MCF 10A (cell line): Measurements from ENCODE around the gene TTC32. TPM values are rescaled to one million over a fixed set of nuclear protein-coding genes. Genes with fewer than 3 reads are reported as not detected.

Experiments used
- BruUV-seq: library from RNA; stranded (reverse); fragments of 400-500 nt; replicated peaks from 2 replicates; lab custom pipeline; 2021; lab: Mats Ljungman, UMichigan
- CTCF ChIA-PET: fragments of 300-600 bp; sonication (Branson Sonifier 250); formaldehyde crosslinking; extraction: SDS; loops from one replicate; lab custom pipeline; 2021; ENCODE audit warnings: antibody characterized with exemption, inconsistent platforms; lab: Yijun Ruan, JAX
- POLR2A ChIA-PET: fragments of 300-600, 350-650 bp; sonication (Branson Sonifier 250); formaldehyde crosslinking; extraction: SDS; loops from one replicate; lab custom pipeline; 2020; ENCODE audit warnings: antibody characterized with exemption, inconsistent platforms; lab: Yijun Ruan, JAX
- DNase-seq: peaks from one replicate; pipeline ENCODE4 v3.0.0-alpha.2; 2018; ENCODE audit not compliant: unreplicated experiment
- H3K27ac Mint-ChIP-seq: one replicate; pipeline ENCODE4 v1.8.0; 2022; ENCODE audit warnings: mild to moderate bottlenecking, low read depth, mixed read lengths; ENCODE audit not compliant: unreplicated experiment
- H3K27me3 Mint-ChIP-seq: one replicate; pipeline ENCODE4 v1.8.0; 2022; ENCODE audit warnings: mixed read lengths; ENCODE audit not compliant: insufficient read depth, unreplicated experiment
- H3K36me3 Mint-ChIP-seq: one replicate; pipeline ENCODE4 v1.8.0; 2022; ENCODE audit warnings: mild to moderate bottlenecking, moderate library complexity, mixed read lengths; ENCODE audit not compliant: insufficient read depth, unreplicated experiment
- H3K4me1 Mint-ChIP-seq: one replicate; pipeline ENCODE4 v1.8.0; 2022; ENCODE audit warnings: mixed read lengths; ENCODE audit not compliant: insufficient read depth, unreplicated experiment
- H3K4me3 Mint-ChIP-seq: one replicate; pipeline ENCODE4 v1.8.0; 2022; ENCODE audit warnings: mild to moderate bottlenecking, moderate library complexity, mixed read lengths; ENCODE audit not compliant: unreplicated experiment
- H3K9me3 Mint-ChIP-seq: one replicate; pipeline ENCODE4 v1.8.0; 2022; ENCODE audit warnings: mixed read lengths; ENCODE audit not compliant: unreplicated experiment
- CTCF ChIP-seq: fragments of 200-600 bp; IDR thresholded peaks from one replicate; pipeline ENCODE4 v1.8.0; 2022; ENCODE audit warnings: antibody characterized with exemption, mild to moderate bottlenecking; ENCODE audit not compliant: unreplicated experiment
- intact Hi-C: fragments of 100-400 bp; cut with micrococcal nuclease; formaldehyde crosslinking; loops from 2 replicates; pipeline ENCODE4 v1.14.1; 2022
- total RNA-seq: library from RNA; stranded (reverse); gene quantifications from 2 replicates; pipeline ENCODE4 v1.2.3, GENCODE V29; 2022

Gene TTC32
- total RNA-seq, 1 experiment from 2014 or later = 14.1 TPM

GRCh38 chr2:19874726-19875125, 27.1 kb downstream of the TTC32 start:
- intact Hi-C loops = no loop called here
- Mint-ChIP-seq H3K9me3 (no peaks in the 10 kb centered on the region), H3K27ac (no peak overlapping the region), H3K4me3 (no peak overlapping the region), H3K4me1 (no peaks in the 10 kb centered on the region), H3K36me3 (no peaks in the 10 kb centered on the region), H3K27me3 (no peaks in the 10 kb centered on the region)
- BruUV-seq = no TSS peak
- ChIA-PET POLR2A (interaction anchor here (0.6 kb wide), 1 partner anchor 320 kb away, joined by 3 read pairs; no protein-coding TSS in a partner anchor), CTCF (interaction anchor here (1.6 to 6.4 kb wide), 2 partner anchors 11 to 1488 kb away, joined by 9 to 57 read pairs; no protein-coding TSS in a partner anchor)
- no peak for TF ChIP-seq CTCF
- DNase-seq = no peak

DNA sequence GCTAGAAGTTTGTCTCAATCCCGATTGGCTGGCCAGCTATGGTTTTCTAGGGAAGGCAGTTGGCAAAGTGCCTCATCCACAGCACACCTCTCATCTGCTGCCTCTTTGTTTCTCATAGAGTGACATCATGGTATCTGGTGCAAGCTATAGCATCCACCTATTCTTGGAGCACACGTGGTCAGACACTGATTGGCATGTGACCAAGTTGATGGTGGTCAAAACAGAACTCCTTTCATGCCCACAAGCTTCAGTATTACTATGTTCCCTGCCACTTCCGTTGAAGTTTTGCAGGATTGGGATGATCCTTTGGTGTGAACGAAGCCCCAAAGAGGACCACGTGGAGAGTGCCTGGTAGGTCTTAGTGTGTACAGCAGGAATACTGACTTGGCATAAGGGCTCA, 28.8 kb downstream of the TTC32 start:
- Mint-ChIP-seq H3K27ac (no peak overlapping the region), H3K9me3 (no peaks in the 10 kb centered on the region), H3K27me3 (no peaks in the 10 kb centered on the region), H3K36me3 (no peaks in the 10 kb centered on the region), H3K4me3 (no peak overlapping the region), H3K4me1 (no peaks in the 10 kb centered on the region)
- intact Hi-C loops = no loop called here
- POLR2A ChIA-PET = interaction anchor here (0.6 to 1.3 kb wide), 4 partner anchors 13 to 87 kb away, joined by 3 to 4 read pairs (median 3); no protein-coding TSS in a partner anchor
- TF ChIP-seq CTCF = no peak
- no TSS peak for BruUV-seq
- no peak for DNase-seq
- CTCF ChIA-PET = interaction anchor here (0.6 to 6.4 kb wide), 3 partner anchors 10 to 1486 kb away, joined by 4 to 57 read pairs (median 5); no protein-coding TSS in a partner anchor

DNA sequence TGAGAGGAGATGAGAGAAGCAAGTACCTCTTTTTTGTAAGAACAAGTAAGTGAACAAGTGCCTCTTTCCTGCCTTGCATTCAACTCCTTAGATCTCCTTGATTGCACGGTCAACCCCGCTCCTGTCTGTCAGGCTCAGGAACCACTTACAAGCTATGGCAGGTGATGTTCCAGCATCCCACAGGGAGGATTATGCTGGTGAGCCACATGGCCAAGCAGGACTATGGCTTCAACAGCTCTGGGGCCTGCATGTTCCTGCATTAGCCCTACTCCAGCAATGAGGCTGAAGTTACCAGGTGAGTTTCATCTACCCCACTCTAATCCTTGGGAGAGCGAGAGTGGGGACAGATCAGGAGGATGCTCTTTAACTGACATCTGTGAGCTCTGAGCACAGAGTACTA, 29.5 kb downstream of the TTC32 start:
- Mint-ChIP-seq H3K4me1 (no peaks in the 10 kb centered on the region), H3K9me3 (no peaks in the 10 kb centered on the region), H3K27me3 (no peaks in the 10 kb centered on the region), H3K27ac (no peak overlapping the region), H3K4me3 (no peak overlapping the region), H3K36me3 (no peaks in the 10 kb centered on the region)
- no peak for TF ChIP-seq CTCF
- CTCF ChIA-PET = interaction anchor here (0.6 to 6.4 kb wide), 2 partner anchors 9 to 1424 kb away, joined by 5 to 57 read pairs; no protein-coding TSS in a partner anchor
- DNase-seq = no peak
- BruUV-seq = no TSS peak
- intact Hi-C loops = no loop called here
- POLR2A ChIA-PET = interaction anchor here (0.6 to 1.3 kb wide), 4 partner anchors 18 to 205 kb away, joined by 3 to 4 read pairs (median 3); no protein-coding TSS in a partner anchor

GRCh38 chr2:19871836-19872235, 29.9 kb downstream of the TTC32 start:
- BruUV-seq = no TSS peak
- H3K36me3 Mint-ChIP-seq = no peaks in the 10 kb centered on the region

More at GRCh38 chr2:19871836-19872235, 29.9 kb downstream of the TTC32 start:
- no peak for TF ChIP-seq CTCF
- Mint-ChIP-seq H3K9me3 (no peaks in the 10 kb centered on the region), H3K4me1 (no peaks in the 10 kb centered on the region), H3K27ac (no peak overlapping the region), H3K4me3 (no peak overlapping the region), H3K27me3 (no peaks in the 10 kb centered on the region)
- DNase-seq = no peak
- ChIA-PET POLR2A (interaction anchor here (0.6 to 1.3 kb wide), 2 partner anchors 17 to 1340 kb away, joined by 3 to 6 read pairs; no protein-coding TSS in a partner anchor), CTCF (interaction anchor here (6.4 kb wide), 1 partner anchor 9 kb away, joined by 57 read pairs; no protein-coding TSS in a partner anchor)
- intact Hi-C loops = no loop called here
